NCI-H1048 (cell line): Measurements from ENCODE around the gene GNPTG.
A peak's percentile ranks its signal among the peaks of the same experiment; 100 is the strongest.

Experiments
- DNase-seq: peaks from one replicate; lab custom pipeline; 2025; lab: John Stamatoyannopoulos, UW

GNPTG gene

GRCh38 chr16:1351582-1352362, at the start of gene GNPTG, which contains the start of gene TSR3:
Gene GNPTG (plus strand): TSS chr16:1351931. CDS start chr16:1351966, 35 bp downstream.
Gene TSR3 (minus strand): TSS chr16:1351878. CDS start chr16:1351804, 74 bp downstream.
- DNase-seq, result peak; percentile 27

GRCh38 chr16:1305823-1306222, 45.9 kb upstream of the GNPTG start:
- DNase-seq, result no peak

- no peak for DNase-seq
Observed at GRCh38 chr16:1306334-1306733, 45.4 kb upstream of the GNPTG start.

- no peak for DNase-seq
Observed at GRCh38 chr16:1308036-1308976, 43.4 kb upstream of the GNPTG start.

- peak; percentile 61 for DNase-seq
Observed at GRCh38 chr16:1308977-1309885, 42.5 kb upstream of the GNPTG start, which contains the start of gene UBE2I. Gene UBE2I (plus strand): TSS chr16:1309636. CDS start chr16:1314031, 4,395 bp downstream.

GRCh38 chr16:1309888-1310831, 41.6 kb upstream of the GNPTG start:
- no peak for DNase-seq

GRCh38 chr16:1310832-1311200, 40.9 kb upstream of the GNPTG start:
- DNase-seq, result no peak

GRCh38 chr16:1311212-1311737, 40.5 kb upstream of the GNPTG start:
- DNase-seq, result no peak

- DNase-seq, result no peak
Observed at GRCh38 chr16:1311738-1312466, 39.8 kb upstream of the GNPTG start.

GRCh38 chr16:1312467-1312816, 39.3 kb upstream of the GNPTG start:
- no peak for DNase-seq

- no peak for DNase-seq
Observed at GRCh38 chr16:1312903-1313302, 38.8 kb upstream of the GNPTG start.

GRCh38 chr16:1313721-1314369, 37.9 kb upstream of the GNPTG start:
- DNase-seq, result no peak

- DNase-seq, result no peak
Observed at GRCh38 chr16:1314399-1315068, 37.2 kb upstream of the GNPTG start.

- DNase-seq, result no peak
Observed at GRCh38 chr16:1315081-1316032, 36.4 kb upstream of the GNPTG start.

GRCh38 chr16:1316033-1316405, 35.7 kb upstream of the GNPTG start:
- DNase-seq, result no peak

- DNase-seq, result no peak
Observed at GRCh38 chr16:1317479-1318267, 34.1 kb upstream of the GNPTG start.

- no peak for DNase-seq
Observed at GRCh38 chr16:1318268-1318545, 33.5 kb upstream of the GNPTG start.
